HepG2 (cell line): Measurements from ENCODE around the gene INTS7. TPM values are rescaled to one million over a fixed set of nuclear protein-coding genes. Genes with fewer than 3 reads are reported as not detected.

Experiments
- BRCA1 ChIP-seq: sonication (generic); formaldehyde crosslinking; IDR thresholded peaks from 2 replicates; pipeline ENCODE4 v1.4.0; 2020; ENCODE audit warnings: missing genetic modification reagents
- CBX5 ChIP-seq: sonication (generic); formaldehyde crosslinking; IDR thresholded peaks from 2 replicates; pipeline ENCODE4 v1.4.0; 2020; ENCODE audit warnings: missing genetic modification reagents, borderline replicate concordance
- CENPT ChIP-seq: sonication (generic); formaldehyde crosslinking; IDR thresholded peaks from 2 replicates; pipeline ENCODE4 v1.8.0; 2022; ENCODE audit warnings: low read depth, mild to moderate bottlenecking, moderate library complexity, missing genetic modification reagents
- ETV5 ChIP-seq: IDR thresholded peaks from 2 replicates; pipeline ENCODE4 v1.6.1; 2018; ENCODE audit warnings: missing biosample characterization, missing genetic modification reagents, inconsistent platforms, borderline replicate concordance
- GMEB2 ChIP-seq: IDR thresholded peaks from 2 replicates; pipeline ENCODE4 v1.6.1; 2016; ENCODE audit warnings: missing biosample characterization, missing genetic modification reagents, low read depth
- JDP2 ChIP-seq: sonication (generic); formaldehyde crosslinking; IDR thresholded peaks from 2 replicates; pipeline ENCODE4 v1.8.1; 2022; ENCODE audit warnings: missing genetic modification reagents, borderline replicate concordance
- KDM1A ChIP-seq: IDR thresholded peaks from 2 replicates; pipeline ENCODE4 v1.6.1; 2016; ENCODE audit warnings: missing compliant biosample characterization
- KLF15 ChIP-seq: sonication (generic); formaldehyde crosslinking; IDR thresholded peaks from 2 replicates; pipeline ENCODE4 v1.8.1; 2023; ENCODE audit warnings: borderline replicate concordance, mild to moderate bottlenecking, inconsistent platforms, missing genetic modification reagents, mixed read lengths
- MAF1 ChIP-seq: sonication (generic); formaldehyde crosslinking; IDR thresholded peaks from 2 replicates; pipeline ENCODE4 v1.5.0; 2020; ENCODE audit warnings: missing genetic modification reagents, borderline replicate concordance
- MBD4 ChIP-seq: IDR thresholded peaks from 2 replicates; pipeline ENCODE4 v1.6.1; 2012; ENCODE audit warnings: low read length, inconsistent platforms, borderline replicate concordance
- MIXL1 ChIP-seq: IDR thresholded peaks from 2 replicates; pipeline ENCODE4 v1.6.1; 2016
- PPARG ChIP-seq: conservative IDR thresholded peaks from 2 replicates; pipeline ENCODE4 v1.6.1; 2016; ENCODE audit warnings: missing biosample characterization, missing genetic modification reagents
- RFX5 ChIP-seq: IDR thresholded peaks from 2 replicates; pipeline ENCODE4 v1.6.1; 2011; ENCODE audit warnings: low read depth, low read length, improper control_type of control experiment
- ZFP62 ChIP-seq: sonication (generic); formaldehyde crosslinking; IDR thresholded peaks from 2 replicates; pipeline ENCODE4 v1.4.0; 2020; ENCODE audit warnings: missing genetic modification reagents
- ZNF430 ChIP-seq: sonication (generic); formaldehyde crosslinking; IDR thresholded peaks from 2 replicates; pipeline ENCODE4 v1.9.0; 2021; ENCODE audit warnings: mild to moderate bottlenecking, missing genetic modification reagents
- polyA plus RNA-seq, 8 experiments: library from polyadenylated mRNA; depleted of rRNA in 3 of 8; stranded (reverse) in 7 of 8; unstranded in 1 of 8; fragments of >200 nt; fragmentation: Illumina TruSeq in 4 of 8; extraction: Trizol in 4 of 8; gene quantifications; 2 replicates each; pipeline versions ENCODE4 v1.2.1 to v1.2.3, GENCODE V29; 2011 to 2016; ENCODE audit warnings: low read depth in 4 of 8, missing spikeins in 1 of 8, mixed read lengths in 1 of 8; ENCODE audit not compliant: insufficient read depth in 1 of 8
- total RNA-seq, 5 experiments: library from RNA; depleted of rRNA; stranded (reverse); fragments of >200 nt; fragmentation: Illumina TruSeq; extraction: Trizol; gene quantifications; 2 replicates each; pipeline ENCODE4 v1.2.3, GENCODE V29; 2016; ENCODE audit warnings: low read depth in 1 of 5
- TF ChIP-seq, protein P1 (sequence below), 2 experiments: fragments of 450-650 bp in 1 of 2; sonication (generic) in 1 of 2; formaldehyde crosslinking in 1 of 2; IDR thresholded peaks; 2 replicates each; pipeline versions ENCODE4 v1.6.1 to v1.8.0; 2016 to 2022; ENCODE audit warnings: antibody characterized with exemption in 1 of 2, mild to moderate bottlenecking in 1 of 2, missing genetic modification reagents in 1 of 2
- TF ChIP-seq, protein P2 (sequence below): sonication (generic); formaldehyde crosslinking; IDR thresholded peaks from 2 replicates; pipeline ENCODE4 v1.4.0; 2020; ENCODE audit warnings: mild to moderate bottlenecking, missing genetic modification reagents
- TF ChIP-seq, protein P3 (sequence below): IDR thresholded peaks from 2 replicates; pipeline ENCODE4 v1.6.1; 2016

The INTS7 gene
- total and polyA plus RNA-seq, 2 of the 13 experiments (the other 11 are each of a cell fraction or from before 2014, with no cell fraction given): 18.3 to 22.4 TPM

DNA sequence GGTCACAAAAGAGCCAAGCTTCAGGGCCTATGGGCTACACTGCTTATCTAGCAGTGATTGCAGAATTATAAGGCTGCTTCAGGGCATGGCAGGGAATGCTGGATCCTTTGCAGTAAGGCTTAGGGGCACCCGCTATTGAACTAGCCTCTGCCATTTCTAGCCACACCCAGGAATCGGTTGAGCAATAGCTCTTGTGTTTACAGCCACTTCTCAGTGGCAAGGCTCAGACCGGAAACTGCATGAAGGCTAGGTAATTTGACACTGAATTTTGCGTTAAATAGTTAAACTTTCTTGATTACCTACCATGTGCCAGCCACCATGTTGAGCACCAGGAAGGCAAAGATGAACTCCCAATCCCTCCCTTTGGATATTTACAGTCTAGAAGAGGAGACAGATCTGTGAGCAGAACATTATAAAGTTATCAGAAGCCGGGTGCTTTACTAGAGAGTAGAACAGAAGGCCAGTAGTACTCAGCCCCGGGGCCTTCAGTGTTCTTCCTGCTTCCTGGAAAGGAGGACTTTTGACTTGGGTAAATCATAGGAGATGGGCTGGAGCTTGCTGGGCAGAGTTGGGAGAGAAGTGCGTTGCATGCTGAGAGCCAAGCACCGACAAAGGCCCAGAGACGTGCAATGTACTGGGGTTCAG, 106.2 kb downstream of the INTS7 start (continued):
- TF ChIP-seq, protein P1, sequence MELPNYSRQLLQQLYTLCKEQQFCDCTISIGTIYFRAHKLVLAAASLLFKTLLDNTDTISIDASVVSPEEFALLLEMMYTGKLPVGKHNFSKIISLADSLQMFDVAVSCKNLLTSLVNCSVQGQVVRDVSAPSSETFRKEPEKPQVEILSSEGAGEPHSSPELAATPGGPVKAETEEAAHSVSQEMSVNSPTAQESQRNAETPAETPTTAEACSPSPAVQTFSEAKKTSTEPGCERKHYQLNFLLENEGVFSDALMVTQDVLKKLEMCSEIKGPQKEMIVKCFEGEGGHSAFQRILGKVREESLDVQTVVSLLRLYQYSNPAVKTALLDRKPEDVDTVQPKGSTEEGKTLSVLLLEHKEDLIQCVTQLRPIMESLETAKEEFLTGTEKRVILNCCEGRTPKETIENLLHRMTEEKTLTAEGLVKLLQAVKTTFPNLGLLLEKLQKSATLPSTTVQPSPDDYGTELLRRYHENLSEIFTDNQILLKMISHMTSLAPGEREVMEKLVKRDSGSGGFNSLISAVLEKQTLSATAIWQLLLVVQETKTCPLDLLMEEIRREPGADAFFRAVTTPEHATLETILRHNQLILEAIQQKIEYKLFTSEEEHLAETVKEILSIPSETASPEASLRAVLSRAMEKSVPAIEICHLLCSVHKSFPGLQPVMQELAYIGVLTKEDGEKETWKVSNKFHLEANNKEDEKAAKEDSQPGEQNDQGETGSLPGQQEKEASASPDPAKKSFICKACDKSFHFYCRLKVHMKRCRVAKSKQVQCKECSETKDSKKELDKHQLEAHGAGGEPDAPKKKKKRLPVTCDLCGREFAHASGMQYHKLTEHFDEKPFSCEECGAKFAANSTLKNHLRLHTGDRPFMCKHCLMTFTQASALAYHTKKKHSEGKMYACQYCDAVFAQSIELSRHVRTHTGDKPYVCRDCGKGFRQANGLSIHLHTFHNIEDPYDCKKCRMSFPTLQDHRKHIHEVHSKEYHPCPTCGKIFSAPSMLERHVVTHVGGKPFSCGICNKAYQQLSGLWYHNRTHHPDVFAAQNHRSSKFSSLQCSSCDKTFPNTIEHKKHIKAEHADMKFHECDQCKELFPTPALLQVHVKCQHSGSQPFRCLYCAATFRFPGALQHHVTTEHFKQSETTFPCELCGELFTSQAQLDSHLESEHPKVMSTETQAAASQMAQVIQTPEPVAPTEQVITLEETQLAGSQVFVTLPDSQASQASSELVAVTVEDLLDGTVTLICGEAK (IDR thresholded peaks at IDR 0.05): no peak
- TF ChIP-seq, protein P1 (CRISPR knock-in tag; IDR thresholded peaks at IDR 0.05): 0 out of 2 replicates have a peak, but pooled peaks have one; percentile 15
- TF ChIP-seq MIXL1 (CRISPR knock-in tag) (peak; percentile 76), GMEB2 (no peak), BRCA1 (no peak), JDP2 (CRISPR knock-in tag) (no peak), ZFP62 (CRISPR knock-in tag) (no peak), PPARG (CRISPR knock-in tag) (no peak), MBD4 (peak; percentile 19; the same call in 1 of the 2 replicates), KDM1A (CRISPR knock-in tag) (0 out of 2 replicates have a peak, but pooled peaks have one; percentile 9), CBX5 (0 out of 2 replicates have a peak, but pooled peaks have one; percentile 49), RFX5 (no peak), CENPT (CRISPR knock-in tag) (no peak), KLF15 (no peak), ETV5 (peak; percentile 96), MAF1 (CRISPR knock-in tag) (no peak), ZNF430 (CRISPR knock-in tag) (0 out of 2 replicates have a peak, but pooled peaks have one; percentile 52)
- TF ChIP-seq, protein P2, sequence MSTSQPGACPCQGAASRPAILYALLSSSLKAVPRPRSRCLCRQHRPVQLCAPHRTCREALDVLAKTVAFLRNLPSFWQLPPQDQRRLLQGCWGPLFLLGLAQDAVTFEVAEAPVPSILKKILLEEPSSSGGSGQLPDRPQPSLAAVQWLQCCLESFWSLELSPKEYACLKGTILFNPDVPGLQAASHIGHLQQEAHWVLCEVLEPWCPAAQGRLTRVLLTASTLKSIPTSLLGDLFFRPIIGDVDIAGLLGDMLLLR (CRISPR knock-in tag): no peak
- TF ChIP-seq, protein P3, sequence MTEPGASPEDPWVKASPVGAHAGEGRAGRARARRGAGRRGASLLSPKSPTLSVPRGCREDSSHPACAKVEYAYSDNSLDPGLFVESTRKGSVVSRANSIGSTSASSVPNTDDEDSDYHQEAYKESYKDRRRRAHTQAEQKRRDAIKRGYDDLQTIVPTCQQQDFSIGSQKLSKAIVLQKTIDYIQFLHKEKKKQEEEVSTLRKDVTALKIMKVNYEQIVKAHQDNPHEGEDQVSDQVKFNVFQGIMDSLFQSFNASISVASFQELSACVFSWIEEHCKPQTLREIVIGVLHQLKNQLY (CRISPR knock-in tag): peak; percentile 25; the same call in 1 of the 2 replicates
